ENCODE measurements around the gene DUOX1.

The DUOX1 gene

GRCh38 chr15:45167631-45168205 is 37.9 kb downstream of the DUOX1 start:
- H3K4me3 ChIP-seq (ENCODE audit: low read depth, low read length): peak overlapping the region; percentile 63
- DNase-seq (ENCODE audit: low read depth): no peak
- no peak for TF ChIP-seq CTCF (IDR thresholded peaks at IDR 0.05; ENCODE audit: control insufficient read depth, extremely low read depth, insufficient read depth)

GRCh38 chr15:45168286-45168685 is 38.5 kb downstream of the DUOX1 start:
- no peak overlapping the region for H3K4me3 ChIP-seq (ENCODE audit: low read depth, low read length)
- no peak for TF ChIP-seq CTCF (IDR thresholded peaks at IDR 0.05; ENCODE audit: control insufficient read depth, extremely low read depth, insufficient read depth)
- DNase-seq (ENCODE audit: low read depth): no peak

- no peak for DNase-seq (ENCODE audit: low read depth)
- H3K4me3 ChIP-seq (ENCODE audit: low read depth, low read length): no peak overlapping the region
- TF ChIP-seq CTCF (IDR thresholded peaks at IDR 0.05; ENCODE audit: control insufficient read depth, extremely low read depth, insufficient read depth): no peak
Observed at GRCh38 chr15:45168751-45169551, 39.2 kb downstream of the DUOX1 start.

- DNase-seq (ENCODE audit: low read depth): no peak
- no peak for TF ChIP-seq CTCF (IDR thresholded peaks at IDR 0.05; ENCODE audit: control insufficient read depth, extremely low read depth, insufficient read depth)
Observed at GRCh38 chr15:45169608-45170480, 40.0 kb downstream of the DUOX1 start.

GRCh38 chr15:45171912-45172311 is 42.1 kb downstream of the DUOX1 start:
- no peak for DNase-seq (ENCODE audit: low read depth)
- no peak for TF ChIP-seq CTCF (IDR thresholded peaks at IDR 0.05; ENCODE audit: control insufficient read depth, extremely low read depth, insufficient read depth)
- no peak overlapping the region for H3K4me3 ChIP-seq (ENCODE audit: low read depth, low read length)

More at GRCh38 chr15:45169608-45170480, 40.0 kb downstream of the DUOX1 start:
- H3K4me3 ChIP-seq (ENCODE audit: low read depth, low read length): no peak overlapping the region

GRCh38 chr15:45174069-45174468 is 44.3 kb downstream of the DUOX1 start:
- no peak overlapping the region for H3K4me3 ChIP-seq (ENCODE audit: low read depth, low read length)
- no peak for TF ChIP-seq CTCF (IDR thresholded peaks at IDR 0.05; ENCODE audit: control insufficient read depth, extremely low read depth, insufficient read depth)
- DNase-seq (ENCODE audit: low read depth): no peak

All from LNCaP clone FGC (cell line).